ENCODE results near the gene RAB7B. TPM values are rescaled to one million over a fixed set of nuclear protein-coding genes. Genes with fewer than 3 reads are reported as not detected.

Gene RAB7B
- total and polyA plus RNA-seq, 9 donors = 0.12 to 11.5 (median 3.6) TPM

DNA sequence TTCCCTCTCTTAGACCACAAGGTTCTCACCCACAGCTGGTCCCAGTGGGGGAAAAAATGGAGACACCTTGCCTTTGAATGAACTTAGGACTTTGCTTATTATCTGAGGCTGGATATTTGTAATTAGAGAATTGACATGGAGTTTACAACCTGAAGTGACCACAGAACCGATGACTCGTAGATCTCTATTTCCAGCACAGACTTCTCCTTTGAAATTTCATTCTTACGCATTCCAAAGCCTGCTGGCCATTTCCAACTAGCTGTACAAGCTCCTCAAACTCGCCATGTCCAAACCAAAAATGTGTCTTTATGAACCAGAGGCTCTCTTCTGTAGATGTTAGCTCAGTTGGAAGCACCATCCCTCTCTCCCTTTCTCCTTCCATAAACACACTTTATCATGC is 12.0 kb downstream of the RAB7B start:
- DNase-seq = no peak
- intact Hi-C loops (cut with DNase I) = no loop called here
- no peak for TF ChIP-seq POLR2A (IDR thresholded peaks at IDR 0.05)
- TF ChIP-seq, protein P1, sequence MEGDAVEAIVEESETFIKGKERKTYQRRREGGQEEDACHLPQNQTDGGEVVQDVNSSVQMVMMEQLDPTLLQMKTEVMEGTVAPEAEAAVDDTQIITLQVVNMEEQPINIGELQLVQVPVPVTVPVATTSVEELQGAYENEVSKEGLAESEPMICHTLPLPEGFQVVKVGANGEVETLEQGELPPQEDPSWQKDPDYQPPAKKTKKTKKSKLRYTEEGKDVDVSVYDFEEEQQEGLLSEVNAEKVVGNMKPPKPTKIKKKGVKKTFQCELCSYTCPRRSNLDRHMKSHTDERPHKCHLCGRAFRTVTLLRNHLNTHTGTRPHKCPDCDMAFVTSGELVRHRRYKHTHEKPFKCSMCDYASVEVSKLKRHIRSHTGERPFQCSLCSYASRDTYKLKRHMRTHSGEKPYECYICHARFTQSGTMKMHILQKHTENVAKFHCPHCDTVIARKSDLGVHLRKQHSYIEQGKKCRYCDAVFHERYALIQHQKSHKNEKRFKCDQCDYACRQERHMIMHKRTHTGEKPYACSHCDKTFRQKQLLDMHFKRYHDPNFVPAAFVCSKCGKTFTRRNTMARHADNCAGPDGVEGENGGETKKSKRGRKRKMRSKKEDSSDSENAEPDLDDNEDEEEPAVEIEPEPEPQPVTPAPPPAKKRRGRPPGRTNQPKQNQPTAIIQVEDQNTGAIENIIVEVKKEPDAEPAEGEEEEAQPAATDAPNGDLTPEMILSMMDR (IDR thresholded peaks at IDR 0.05) = no peak
- no peak for TF ChIP-seq EP300 (IDR thresholded peaks at IDR 0.05)
- Histone ChIP-seq H3K36me3 (no peaks in the 10 kb centered on the region), H3K27me3 (no peaks in the 10 kb centered on the region), H3K9me3 (no peaks in the 10 kb centered on the region), H3K4me1 (ENCODE audit: insufficient read depth) (peaks cover 2% of the 10 kb centered on the region), H3K27ac (no peak overlapping the region), H3K4me3 (no peak overlapping the region)
- WGBS, 3 donors = 94 to 96% (median 95%) methylated on average over 4 of the region's 4 CpGs

- Histone ChIP-seq H3K4me1 (ENCODE audit: insufficient read depth) (peaks cover 2% of the 10 kb centered on the region), H3K4me3 (no peak overlapping the region), H3K27me3 (no peaks in the 10 kb centered on the region), H3K9me3 (no peaks in the 10 kb centered on the region), H3K27ac (no peak overlapping the region), H3K36me3 (no peaks in the 10 kb centered on the region)
- DNase-seq = no peak
- 84 to 92% (median 92%) methylated on average over 2 of the region's 2 CpGs for WGBS, 3 donors
- TF ChIP-seq POLR2A (IDR thresholded peaks at IDR 0.05) = no peak
- no peak for TF ChIP-seq EP300 (IDR thresholded peaks at IDR 0.05)
- TF ChIP-seq, protein P1 (IDR thresholded peaks at IDR 0.05) = no peak
- intact Hi-C loops (cut with DNase I) = no loop called here
These were observed 13.0 kb downstream of the RAB7B start for GRCh38 chr1:205990226-205990625.

DNA sequence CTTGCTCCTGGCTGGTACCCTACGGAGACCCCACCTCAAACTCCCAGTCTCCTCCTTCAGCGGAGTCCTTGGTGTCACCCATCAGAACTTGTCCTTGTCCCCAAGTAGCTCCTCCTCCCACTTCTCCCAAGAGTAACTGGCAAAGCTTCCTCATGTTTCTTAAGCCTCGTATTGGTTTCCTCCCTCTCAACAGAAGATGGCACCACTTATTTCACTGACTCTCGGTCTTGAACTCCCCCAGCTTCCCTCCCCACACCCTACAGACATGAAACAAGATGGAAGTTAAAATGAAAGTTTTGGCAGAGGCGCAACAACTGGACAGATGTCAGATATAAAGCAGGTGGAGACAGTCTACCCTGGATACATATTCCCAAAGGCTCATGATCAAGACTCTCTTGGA is 13.4 kb downstream of the RAB7B start:
- H3K27me3 ChIP-seq = no peaks in the 10 kb centered on the region
- no peak overlapping the region for H3K27ac ChIP-seq
- no peaks in the 10 kb centered on the region for H3K9me3 ChIP-seq
- DNase-seq = no peak
- WGBS, 3 donors = 88 to 91% (median 91%) methylated on average over 5 of the region's 5 CpGs
- TF ChIP-seq POLR2A (IDR thresholded peaks at IDR 0.05) = no peak
- TF ChIP-seq, protein P1 (IDR thresholded peaks at IDR 0.05) = no peak
- TF ChIP-seq EP300 (IDR thresholded peaks at IDR 0.05) = no peak
- peaks cover 2% of the 10 kb centered on the region for H3K4me1 ChIP-seq (ENCODE audit: insufficient read depth)
- H3K36me3 ChIP-seq = no peaks in the 10 kb centered on the region
- no peak overlapping the region for H3K4me3 ChIP-seq
- intact Hi-C loops (cut with DNase I) = loop anchor here in 2 of 4 donors (5.0 to 10.0 kb wide), 2 partner anchors 118 to 395 kb away; no protein-coding TSS in a partner anchor

- TF ChIP-seq POLR2A (IDR thresholded peaks at IDR 0.05) (no peak), EP300 (IDR thresholded peaks at IDR 0.05) (no peak)
- TF ChIP-seq, protein P1 (IDR thresholded peaks at IDR 0.05) = no peak
- 71 to 82% (median 81%) methylated on average over 12 of the region's 12 CpGs for WGBS, 3 donors
- Histone ChIP-seq H3K4me3 (no peak overlapping the region), H3K27me3 (no peaks in the 10 kb centered on the region), H3K36me3 (no peaks in the 10 kb centered on the region), H3K4me1 (ENCODE audit: insufficient read depth) (peaks cover 2% of the 10 kb centered on the region), H3K27ac (no peak overlapping the region), H3K9me3 (no peaks in the 10 kb centered on the region)
- intact Hi-C loops (cut with DNase I) = loop anchor here in 2 of 4 donors (5.0 to 10.0 kb wide), 2 partner anchors 119 to 394 kb away; no protein-coding TSS in a partner anchor
- DNase-seq = no peak
These were observed 14.6 kb downstream of the RAB7B start for GRCh38 chr1:205988585-205988995.

Data from ovary (tissue), 9 donors.